GM03348 (cell line): ENCODE results near the gene NRXN3.
"Not testable (repeated sequence)": the region's sequence is repeated elsewhere in the genome, so short reads cannot be mapped to it uniquely, and the experiment has no call there.

ENCODE experiments used
- DNase-seq: peaks from one replicate; pipeline ENCODE4 v3.0.0; 2012; ENCODE audit warnings: low spot score

Gene NRXN3

DNA sequence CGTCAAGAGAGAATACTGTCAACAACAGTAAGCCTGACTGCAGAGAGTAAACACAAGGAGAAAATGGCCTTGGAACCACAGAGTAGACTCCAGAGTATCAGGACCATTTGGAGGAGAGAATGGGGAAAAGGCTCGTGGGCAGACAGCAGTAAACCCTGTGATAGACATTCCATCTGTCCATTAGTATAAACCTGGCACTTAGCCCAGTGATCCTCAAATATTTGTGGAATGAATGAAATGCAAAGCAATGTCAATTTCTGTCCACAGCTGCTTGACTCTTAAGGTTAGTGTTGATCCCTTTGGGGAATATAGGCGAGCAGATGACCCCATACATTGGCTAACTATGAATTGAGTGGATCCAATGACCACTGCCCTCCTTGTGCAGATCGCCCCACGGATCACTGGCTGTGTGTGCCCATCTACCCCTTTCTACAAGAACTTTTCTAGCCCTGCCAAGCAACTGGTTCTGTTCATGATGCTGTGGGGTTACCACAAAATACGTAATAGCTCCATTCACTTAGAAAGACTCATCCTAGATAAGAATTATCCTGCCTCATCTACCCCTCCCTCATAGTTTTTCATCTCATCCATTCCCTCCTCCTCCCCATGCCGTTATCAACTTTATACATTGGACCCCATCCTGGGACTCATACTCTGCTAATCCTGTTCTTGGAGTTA, 846.8 kb downstream of the NRXN3 start:
- DNase-seq: peak; percentile 65

DNA sequence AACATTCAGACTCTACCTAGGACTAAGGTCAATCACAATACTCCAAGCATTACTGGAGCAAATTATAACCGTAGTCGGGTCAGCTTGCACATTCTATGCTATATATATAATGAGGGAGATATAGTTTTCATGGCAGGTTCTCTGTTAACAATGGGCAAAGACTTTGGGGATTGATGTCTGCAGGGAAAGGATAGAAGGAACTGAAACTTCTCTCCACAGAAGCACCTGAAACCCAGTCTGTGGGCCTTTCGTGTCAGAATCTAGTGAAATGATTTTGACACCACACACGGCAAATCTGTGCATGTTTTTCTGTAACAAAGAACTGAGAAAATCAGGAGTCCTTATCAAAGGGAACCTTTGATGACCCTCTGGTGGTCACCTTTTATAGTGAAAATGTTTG, 847.4 kb downstream of the NRXN3 start:
- DNase-seq: no peak

- DNase-seq: peak; percentile 52
Measured at GRCh38 chr14:79018836-79019235, 848.7 kb downstream of the NRXN3 start.

- DNase-seq: not testable (repeated sequence)
Measured at GRCh38 chr14:79019898-79020297, 849.7 kb downstream of the NRXN3 start.

DNA sequence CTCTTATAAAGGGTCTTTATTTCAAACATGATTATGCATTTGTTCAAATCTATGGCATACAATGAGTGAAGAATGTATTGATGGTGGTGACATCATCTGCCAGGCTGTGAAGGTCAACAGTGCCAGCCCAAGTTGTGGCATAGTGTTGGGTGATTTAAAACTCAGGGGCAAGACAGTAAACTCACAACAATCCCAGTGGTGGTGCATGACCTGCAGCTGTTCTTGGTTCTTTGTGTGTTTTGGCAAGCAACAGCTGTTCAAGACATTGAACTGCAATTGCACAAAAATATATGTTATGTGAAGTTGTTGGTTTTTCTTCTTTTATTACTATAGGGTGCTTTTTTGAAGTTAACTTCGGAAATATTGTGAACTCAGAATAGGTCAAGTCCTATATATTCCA, 851.6 kb downstream of the NRXN3 start:
- no peak for DNase-seq

DNA sequence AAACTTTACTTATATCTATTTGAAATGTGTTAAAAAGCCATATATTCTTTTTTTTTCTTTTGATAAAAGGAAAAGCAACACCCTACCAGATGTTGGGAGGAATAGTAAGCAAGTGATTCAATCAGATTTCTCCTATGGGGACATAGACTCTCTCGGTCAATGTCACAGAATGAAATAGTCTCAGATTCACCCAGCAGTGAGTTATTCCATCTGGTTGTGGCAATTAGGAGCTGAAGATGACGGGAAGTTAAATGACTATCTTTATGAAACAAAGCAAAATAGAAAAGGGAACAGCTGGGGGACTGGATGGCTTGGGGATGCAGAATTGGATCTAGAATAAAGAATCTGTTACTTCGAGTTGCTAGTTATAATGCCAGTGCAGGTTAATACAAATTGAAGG, 857.0 kb downstream of the NRXN3 start:
- DNase-seq: no peak

GRCh38 chr14:79028281-79028680, 858.1 kb downstream of the NRXN3 start:
- DNase-seq: no peak

DNA sequence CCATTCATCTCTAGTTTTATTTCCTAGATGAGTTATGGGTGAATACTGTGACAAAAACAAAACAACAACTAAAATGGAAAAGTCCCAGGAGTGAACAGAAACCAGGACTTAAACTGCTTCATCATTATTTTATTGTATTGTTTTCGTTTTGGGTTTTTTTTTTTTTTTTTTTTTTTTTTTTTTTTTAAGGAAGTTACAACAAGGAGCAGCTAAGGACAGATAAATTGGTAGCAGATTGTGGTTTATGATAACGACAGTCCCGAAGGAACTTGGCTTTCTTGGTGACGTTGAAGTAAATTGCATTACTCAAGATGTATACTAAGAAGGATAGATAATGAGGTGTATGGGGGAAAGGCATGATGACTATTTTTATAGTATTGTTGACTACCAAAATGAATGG, 866.3 kb downstream of the NRXN3 start:
- DNase-seq: no peak

- DNase-seq: no peak
Measured at GRCh38 chr14:79037106-79037505, 866.9 kb downstream of the NRXN3 start.

DNA sequence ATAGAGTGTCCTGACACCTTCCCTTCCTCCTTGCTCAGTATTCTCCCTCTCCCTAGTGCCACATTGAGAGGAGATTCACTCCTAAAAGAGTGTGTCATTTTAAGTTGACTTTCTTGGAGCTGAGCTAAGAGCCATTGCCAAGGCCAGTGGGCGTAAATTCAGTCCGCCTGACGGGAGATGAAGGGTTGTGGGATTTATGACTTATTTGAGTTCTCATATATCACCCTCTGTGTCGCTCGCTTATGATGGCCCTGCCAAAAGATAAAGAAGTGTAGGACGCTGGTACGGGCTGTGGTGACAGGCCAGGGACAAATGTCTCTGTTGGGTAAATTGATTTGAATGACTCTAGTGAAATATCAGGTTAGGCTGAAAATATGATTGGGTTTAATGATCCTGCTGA, 867.4 kb downstream of the NRXN3 start:
- DNase-seq: no peak

- no peak for DNase-seq
Measured at GRCh38 chr14:79040790-79041189, 870.6 kb downstream of the NRXN3 start.

GRCh38 chr14:79043194-79043889, 873.2 kb downstream of the NRXN3 start:
- DNase-seq: no peak

DNA sequence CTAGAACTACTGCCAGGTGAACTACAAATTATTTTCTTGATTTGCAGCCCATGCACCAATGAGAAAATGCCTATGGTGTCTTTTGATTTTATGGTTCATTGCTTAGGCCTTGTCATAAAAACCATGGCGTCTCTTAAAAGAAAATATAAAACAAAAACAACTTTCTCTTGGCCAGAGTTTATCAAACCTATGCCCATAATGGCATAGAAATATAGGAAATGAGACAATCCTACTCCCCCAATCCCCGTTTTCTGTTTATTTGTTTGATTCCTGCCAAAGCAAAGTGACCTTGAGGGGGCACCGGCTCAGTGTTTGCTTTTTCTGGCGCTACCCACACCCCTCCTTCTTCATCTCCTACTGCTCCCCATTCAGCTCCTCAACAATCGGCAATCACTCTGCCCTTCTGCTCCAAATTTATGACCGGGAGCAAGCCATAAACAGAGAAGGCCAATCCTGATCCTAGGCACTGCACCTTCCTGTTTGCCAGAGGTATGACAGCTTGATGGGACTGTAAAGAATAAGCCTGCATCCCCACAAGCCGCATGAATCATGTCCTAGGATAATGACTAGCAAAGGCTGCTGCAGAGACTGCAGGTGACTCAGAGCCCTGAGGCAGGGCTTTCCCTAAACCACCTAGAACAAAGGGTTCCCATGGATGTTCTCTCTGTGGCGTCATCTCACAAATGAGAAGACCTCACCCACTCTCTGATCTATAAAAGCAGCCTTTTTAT, 874.9 kb downstream of the NRXN3 start:
- DNase-seq: peak; percentile 33

DNA sequence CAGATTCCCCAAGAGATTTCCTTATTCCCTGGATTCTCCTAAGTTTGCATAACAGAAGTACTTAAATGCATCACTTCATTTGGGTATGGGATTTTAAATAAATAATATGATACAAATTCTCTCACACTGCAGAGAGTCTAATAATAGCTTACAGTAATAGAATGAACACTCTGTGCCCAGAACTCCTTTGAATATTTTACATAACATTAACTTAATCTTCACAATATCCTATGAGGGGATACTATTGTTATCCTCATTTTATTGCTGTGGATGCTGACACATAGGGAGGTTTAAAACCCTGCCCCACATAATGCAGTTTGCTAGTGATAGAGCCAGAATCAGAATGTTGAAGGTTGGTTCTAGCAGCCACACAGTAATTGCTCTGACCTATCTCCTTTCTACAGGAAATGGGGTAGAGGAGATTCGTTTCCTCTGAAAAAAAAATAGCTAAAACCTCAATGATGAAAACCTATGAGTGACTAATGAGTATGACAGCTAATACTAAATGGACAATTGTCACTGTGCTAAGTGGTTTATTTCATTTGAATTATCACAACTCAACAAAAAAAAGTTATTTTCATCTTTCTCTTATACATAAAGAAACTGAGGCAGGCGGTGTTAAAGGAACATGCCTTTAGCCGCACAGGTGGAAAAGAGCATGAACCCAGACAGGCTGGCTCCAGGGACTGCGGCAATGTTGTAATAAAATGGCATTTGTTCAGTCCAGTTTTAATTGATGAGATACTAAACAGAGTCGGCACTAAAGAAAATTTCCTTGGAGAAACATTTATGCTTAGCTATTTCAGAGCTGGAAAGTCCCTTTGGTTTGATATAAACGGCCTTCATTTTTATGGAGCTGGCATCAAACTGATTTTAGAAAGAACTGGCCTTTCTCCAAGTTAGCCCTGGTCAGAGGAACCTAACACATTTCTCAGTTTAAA, 880.9 kb downstream of the NRXN3 start:
- no peak for DNase-seq

GRCh38 chr14:79051742-79052141, 881.6 kb downstream of the NRXN3 start:
- DNase-seq: no peak

- peak; percentile 4 for DNase-seq
Measured at GRCh38 chr14:79056879-79057278, 886.7 kb downstream of the NRXN3 start.

DNA sequence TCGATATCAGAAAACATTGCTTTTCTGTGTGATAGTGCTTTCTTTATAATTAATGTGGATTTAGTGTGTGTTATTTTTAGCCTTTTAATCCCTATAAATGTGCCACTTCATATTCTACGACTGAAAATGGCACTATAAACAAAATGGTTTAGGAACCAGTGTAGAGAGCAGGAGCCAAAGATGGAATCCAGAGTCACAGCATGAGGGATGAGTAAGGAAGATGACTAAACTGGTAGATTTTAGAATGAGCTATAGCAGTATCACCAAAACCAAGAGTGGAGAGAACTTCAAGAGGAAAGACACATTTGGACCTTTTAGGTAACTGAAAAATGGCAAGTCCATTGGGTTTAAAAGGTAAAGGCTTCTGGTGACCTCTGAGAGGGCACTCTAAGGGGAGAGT, 887.2 kb downstream of the NRXN3 start:
- no peak for DNase-seq

GRCh38 chr14:79062226-79062625, 892.1 kb downstream of the NRXN3 start:
- DNase-seq: no peak

GRCh38 chr14:79064214-79064613, 894.0 kb downstream of the NRXN3 start:
- no peak for DNase-seq

DNA sequence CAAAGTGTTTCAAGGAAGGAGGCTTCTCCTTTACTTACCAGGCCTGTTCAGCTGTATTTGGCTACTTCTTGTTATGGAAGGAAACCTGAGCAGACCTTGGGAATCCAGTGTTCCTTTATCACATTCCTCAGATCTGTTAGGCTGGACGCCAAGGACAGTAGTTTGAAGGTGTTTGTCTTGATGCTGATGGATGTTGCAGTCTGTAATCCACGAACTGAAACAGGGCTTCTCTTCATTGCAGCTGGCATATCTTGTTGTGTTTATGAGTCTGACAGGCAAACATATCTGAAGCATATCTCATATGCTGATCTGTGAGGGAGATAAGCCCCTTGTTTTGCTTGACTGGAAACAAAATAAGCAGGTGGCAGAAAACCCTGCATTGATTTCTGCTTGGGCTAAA, 904.3 kb downstream of the NRXN3 start:
- no peak for DNase-seq

DNA sequence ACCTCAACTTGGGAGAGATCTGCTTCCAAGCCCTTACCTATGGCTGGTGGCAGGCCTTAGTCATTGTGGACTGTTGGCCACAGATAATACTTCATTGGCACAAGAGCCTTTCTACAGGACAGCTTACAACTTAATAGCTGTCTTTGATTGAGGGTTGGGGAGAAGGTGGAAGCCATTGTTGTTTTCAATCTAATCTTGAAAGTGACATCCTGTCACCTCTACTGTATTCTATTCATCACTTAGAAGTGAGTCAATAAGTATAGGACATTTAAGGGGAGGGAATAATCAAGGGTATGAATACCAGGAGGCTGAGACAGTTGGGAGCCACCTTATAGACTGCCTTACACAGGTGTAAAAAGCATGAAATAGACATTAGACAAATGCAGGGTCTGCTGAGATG, 906.3 kb downstream of the NRXN3 start:
- no peak for DNase-seq

DNA sequence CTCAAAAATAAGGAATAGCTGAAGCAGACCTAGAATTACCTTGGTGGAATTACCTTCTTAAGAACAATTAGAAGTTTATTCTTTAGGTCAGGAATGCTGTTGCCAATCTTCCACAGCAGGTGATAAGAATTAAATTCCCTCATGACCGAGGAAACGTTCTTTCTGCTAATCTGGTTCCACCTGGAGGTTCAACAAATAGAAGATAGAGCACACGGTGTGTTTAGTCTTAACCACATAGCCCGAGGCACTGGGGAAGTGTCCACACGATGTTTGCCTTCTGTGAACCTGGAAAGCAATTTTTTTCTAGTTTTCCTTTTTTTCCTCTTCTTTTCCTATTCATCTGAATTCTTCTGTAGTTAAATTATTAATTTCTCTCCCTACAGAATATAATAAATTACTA, 906.9 kb downstream of the NRXN3 start:
- no peak for DNase-seq
